Activated CD4-positive, CD25-positive, alpha-beta regulatory T cell treated with anti-CD3 and anti-CD28 coated beads, Interleukin-2, amount 50 U/mL, for 16 hours (primary cell): ENCODE data around the gene ELL.

Experiments used
- DNase-seq: peaks from one replicate; pipeline ENCODE4 v3.0.0-alpha.2; 2020; ENCODE audit warnings: low read depth, low spot score

The ELL gene

GRCh38 chr19:18490728-18491127 is 31.1 kb downstream of the ELL start:
- DNase-seq, result no peak

DNA sequence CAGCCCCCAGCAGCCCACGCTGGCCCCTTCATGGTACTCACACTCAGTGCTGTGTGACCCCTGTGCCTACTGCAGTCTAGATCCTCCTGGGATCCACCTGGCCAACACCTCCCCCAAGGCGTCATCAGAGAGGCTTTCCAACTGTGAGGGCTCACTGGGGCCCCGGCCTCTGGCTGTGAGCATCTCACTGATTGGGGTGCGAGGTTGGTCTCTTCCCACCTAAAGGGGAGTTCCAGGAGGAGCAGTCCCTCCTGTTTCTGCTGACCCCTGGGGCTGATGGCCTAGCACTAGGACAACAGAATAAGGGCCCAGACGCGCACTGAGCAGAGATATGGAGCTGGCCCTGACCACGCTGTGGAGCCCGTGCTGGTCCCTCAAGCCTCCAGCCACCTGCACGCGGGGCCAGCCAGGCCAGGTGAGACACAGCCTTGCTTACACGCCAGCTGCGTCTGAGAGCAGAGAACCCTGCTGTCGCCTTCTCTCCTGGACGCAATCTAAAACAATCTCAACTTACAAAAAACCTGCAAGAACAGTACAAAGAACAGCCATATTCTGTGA is 32.2 kb downstream of the ELL start:
- DNase-seq, result no peak

GRCh38 chr19:18488838-18489626 is 32.8 kb downstream of the ELL start:
- no peak for DNase-seq

DNA sequence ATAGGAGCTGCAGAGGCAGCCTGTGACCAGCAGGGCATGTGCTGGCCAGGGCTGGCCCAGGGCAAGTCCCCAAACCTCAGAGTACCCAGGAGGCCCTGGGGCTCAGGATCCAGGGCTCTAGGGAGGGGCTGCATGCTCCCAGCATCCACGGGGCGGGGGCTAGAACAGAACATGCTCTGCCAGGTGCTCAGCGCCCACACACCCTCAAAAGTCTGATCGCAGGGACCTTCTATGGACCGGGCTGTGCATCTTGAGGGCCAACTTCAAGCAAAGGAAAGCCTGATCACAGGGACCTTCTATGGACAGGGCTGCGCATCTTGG is 33.5 kb downstream of the ELL start:
- no peak for DNase-seq

- DNase-seq, result no peak
Observed at GRCh38 chr19:18487576-18488402, 34.1 kb downstream of the ELL start.

GRCh38 chr19:18486746-18487145 is 35.1 kb downstream of the ELL start:
- no peak for DNase-seq

- no peak for DNase-seq
Observed at GRCh38 chr19:18484992-18485391, 36.9 kb downstream of the ELL start.

DNA sequence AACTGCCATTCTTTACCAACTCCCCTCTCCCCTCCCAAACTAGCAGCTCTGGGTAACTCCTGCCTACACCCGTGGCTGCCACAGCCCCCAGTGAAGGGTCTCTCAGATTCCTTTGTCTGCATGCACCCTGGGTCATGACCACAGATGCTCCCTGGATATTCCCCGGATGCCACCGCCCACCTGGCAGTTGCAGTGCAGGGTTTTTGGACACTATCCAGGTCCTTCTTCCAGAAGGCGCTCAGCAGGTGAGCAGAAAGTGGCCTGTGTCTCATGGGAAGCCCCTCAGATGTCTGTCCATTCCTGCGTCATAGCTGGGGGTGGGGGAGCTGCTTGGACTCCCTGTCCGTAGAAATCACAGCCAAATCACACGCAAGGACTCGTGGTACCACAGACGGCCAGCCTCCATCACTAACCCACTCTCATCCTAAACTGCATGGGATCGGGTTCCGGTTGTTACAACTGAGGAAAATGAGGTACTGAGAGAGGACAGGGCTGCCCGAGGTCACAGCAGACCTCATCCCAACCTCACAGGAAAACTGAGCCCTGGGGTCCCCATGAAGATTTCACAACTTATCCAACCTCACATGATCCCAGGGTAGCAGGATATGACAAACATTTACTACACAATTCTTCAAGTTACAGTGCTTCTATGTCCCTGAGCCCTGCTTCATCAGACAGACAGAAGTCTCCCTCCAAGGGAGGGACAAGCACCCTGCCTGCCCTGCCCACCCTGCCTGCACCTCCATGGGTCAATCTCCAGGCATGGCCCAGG is 38.6 kb downstream of the ELL start:
- DNase-seq, result no peak

DNA sequence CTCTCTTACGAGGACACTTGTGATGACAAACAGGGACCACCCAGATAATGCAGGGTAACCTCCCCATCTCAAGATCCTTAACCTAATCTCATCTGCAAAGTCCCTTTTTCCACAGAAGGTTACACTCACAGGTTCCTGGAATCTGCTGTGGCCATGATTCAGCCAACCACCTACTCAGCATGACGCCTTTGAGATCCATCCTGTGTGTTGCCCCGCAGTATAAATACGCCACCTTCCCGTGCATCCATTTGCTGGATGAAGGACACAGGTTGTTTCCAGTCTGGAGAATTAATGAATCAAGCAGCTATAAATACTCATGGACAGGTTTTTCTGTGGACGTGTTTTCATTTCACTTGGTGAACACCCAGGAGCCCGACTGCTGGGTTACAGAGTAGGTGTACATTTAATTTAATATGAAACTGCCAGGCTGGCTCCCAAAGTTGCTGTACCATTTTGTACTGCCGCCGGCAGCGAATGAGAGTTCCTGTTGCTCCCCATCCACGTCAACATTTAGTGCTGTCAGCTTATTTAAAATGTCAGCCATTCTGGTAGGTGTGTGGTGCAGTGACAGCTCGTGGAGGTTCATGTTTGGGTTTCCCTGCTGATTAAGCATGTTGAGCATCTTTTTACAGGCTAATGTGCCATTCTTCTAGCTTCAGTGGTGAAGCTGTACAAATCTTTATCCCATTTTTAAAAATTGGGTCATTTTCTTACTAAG is 40.2 kb downstream of the ELL start:
- no peak for DNase-seq

- DNase-seq, result no peak
Observed at GRCh38 chr19:18480006-18480691, 41.7 kb downstream of the ELL start.

- DNase-seq, result no peak
Observed at GRCh38 chr19:18478545-18479311, 43.1 kb downstream of the ELL start.

DNA sequence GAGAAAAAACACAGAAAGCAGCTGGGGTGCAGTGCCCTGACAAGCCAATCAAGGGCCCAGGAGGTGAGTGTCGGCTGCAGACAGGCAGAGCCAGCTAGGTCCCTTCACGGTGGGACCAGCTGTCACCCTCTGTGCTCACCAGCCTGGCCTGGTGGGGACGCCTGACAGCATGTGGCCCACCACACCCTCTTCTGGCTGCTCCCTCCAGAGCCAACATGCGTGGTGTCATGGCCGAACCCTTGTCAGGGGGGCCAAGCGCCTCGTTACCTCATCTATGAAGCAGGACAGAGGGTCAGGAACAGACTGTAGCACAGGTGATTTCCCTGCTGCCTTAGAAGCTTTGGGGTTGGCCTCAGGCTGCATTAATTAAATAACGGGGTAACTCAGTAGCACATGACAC is 43.9 kb downstream of the ELL start:
- DNase-seq, result no peak

DNA sequence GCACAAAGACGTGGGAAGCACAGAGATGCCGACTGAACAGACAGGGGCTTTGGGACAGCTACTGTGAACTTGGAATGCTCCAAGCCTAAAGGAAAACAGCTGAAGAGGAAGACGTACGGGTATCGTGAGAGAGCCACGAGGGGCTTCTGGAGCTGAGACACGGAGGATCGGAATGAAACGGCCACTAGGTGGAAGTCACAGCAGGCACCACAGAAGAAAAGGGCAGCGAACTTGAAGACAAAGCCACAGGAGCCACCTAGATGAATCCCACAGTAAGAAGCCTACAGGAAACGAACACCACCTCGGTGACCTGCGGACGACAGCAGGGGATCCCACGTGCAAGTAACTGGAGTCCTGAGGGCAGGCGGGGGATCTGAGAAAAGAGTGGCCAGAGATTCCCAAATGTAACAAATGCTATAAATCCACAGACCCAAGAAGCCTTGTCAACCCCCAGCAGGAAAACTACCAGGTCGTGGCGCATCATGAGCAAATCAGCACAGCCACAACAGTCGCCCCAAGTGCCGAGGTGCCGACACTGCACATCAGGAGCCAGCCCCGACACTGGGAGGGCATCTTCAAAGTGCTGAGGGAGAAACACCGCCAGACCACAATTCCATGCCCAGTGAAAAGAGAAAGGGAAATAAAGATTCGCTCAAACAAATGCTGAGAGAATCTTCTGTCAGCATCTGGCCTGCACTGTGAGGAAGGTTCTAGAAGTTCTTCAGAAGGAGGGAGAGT is 44.7 kb downstream of the ELL start:
- no peak for DNase-seq

DNA sequence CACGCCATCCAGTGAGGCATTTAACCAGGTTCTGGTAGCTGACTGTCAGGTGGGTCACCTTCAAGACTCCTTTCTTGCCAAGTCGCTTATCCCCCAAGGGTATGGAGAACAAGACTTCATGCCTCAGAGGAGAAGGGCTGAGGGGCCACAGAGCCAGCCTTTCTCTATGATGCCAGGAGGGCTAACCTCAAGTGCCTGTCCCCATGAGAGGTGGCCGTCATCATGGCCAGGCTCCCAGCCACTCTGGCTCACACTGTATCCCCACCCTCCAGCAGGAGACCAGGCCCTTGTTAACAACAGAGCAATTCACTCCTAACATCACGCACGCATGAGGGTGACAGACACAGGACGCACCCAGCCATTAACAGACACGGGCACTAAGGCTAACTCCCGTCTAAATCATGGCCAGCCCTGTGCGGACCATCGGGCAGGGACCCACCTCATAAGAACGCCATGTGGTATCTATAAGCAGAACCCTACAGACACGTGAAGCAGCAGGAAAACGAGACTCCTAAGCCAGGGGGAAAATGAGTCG is 45.3 kb downstream of the ELL start:
- DNase-seq, result no peak

DNA sequence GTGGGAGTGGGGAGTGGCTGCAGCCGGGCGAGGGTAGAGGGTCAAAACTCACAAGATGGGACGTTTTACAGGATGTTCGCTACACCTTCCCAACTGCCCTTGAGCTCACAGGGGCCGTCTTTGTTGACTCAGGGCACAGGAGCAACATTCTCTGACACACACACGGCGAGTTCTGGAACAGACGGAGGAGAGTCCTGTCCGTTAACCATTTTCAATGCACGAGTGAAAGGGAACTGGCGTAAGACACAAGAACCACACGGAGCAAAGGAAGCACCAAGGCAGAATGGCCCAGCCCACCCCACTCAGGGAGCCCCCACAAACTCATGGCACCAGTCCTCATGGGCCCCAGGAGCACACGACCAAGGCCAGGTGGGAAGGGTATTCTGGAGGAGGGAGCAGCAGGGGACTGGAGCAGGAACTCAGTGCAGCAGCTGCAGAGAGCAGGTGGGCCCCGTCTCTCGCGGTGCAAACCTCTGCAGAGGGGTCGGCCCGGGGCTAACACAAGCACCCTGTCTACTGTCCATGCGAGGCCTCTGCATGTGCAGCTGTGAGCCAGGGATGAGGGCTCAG is 46.0 kb downstream of the ELL start:
- no peak for DNase-seq

DNA sequence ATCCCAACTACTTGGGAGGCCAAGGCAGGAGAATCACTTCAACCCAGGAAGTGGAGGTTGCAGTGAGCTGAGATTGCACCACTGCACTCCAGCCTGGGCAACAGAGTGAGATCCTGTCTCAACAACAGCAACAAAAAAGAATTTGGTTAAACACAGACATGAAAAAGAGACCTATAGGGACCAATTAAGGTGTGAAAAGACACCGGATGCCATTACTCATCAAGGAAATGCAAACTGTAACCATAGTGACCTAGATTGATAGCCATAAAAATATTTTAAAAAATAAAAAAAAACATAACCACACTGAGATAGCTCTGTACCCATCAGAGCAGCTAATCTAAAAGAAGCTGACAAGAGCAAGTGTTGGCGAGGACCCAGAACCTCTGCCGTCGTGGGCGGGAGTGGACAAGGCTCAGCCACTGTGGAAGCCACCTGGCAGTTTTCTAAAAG is 46.8 kb downstream of the ELL start:
- DNase-seq, result no peak

- no peak for DNase-seq
Observed at GRCh38 chr19:18474366-18474887, 47.4 kb downstream of the ELL start.

GRCh38 chr19:18473706-18474087 is 48.2 kb downstream of the ELL start:
- DNase-seq, result no peak
